ENCODE measurements around the gene TELO2.
"Not testable (repeated sequence)": the region's sequence is repeated elsewhere in the genome, so short reads cannot be mapped to it uniquely, and the experiment has no call there.

The TELO2 gene

DNA sequence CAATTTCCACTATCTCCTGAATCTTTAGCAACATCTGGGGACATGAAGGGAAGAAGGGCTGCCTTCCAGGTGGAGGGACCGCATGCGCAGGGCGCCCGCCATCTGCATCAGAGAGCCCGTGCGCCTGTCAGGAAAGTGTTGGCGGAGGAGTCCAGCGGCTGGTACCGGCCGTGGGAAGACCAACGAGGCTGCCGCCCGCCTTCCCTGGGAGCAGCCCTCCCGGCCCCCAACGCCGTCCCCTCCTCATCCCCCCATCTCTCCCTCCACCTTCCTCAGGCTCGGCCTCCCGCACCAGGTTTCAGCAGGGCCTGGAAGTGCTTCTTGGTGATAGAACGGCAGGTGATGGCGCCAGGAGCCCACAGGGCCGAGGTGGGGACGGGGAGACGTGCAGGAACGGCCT, 27.1 kb upstream of the TELO2 start:
- Histone ChIP-seq H4K91ac (ENCODE audit: low read length) (no peak overlapping the region), H3K36me3 (ENCODE audit: control insufficient read depth in 1 of 2, insufficient read depth in 2 of 2, low read depth in 1 of 2, low read length in 2 of 2) (peaks cover 25 to 48% of the 10 kb centered on the region in 2 experiments), H2BK15ac (ENCODE audit: low read depth, poor library complexity, severe bottlenecking) (no peak overlapping the region), H3K9ac (ENCODE audit: low read length) (no peak overlapping the region), H3K18ac (ENCODE audit: low read depth in 1 of 2, low read length in 2 of 2) (no peak overlapping the region), H3K79me1 (replicated peaks; ENCODE audit: low read length, poor library complexity, severe bottlenecking) (peaks cover 58% of the 10 kb centered on the region), H2AFZ (ENCODE audit: low read depth, low read length) (no peak overlapping the region), H3K4ac (ENCODE audit: low read depth in 1 of 2, low read length in 2 of 2) (no peak overlapping the region), H3K4me2 (ENCODE audit: low read length, poor library complexity, severe bottlenecking) (no peak overlapping the region), H3K27me3 (ENCODE audit: control insufficient read depth in 1 of 2, insufficient read depth in 1 of 2, low read length in 2 of 2) (no peaks in the 10 kb centered on the region), H3K4me1 (ENCODE audit: control insufficient read depth, insufficient read depth, low read depth, low read length) (peaks cover 21% of the 10 kb centered on the region), H2AK5ac (ENCODE audit: low read length, severe bottlenecking) (no peak overlapping the region), H3K4me3 (ENCODE audit: insufficient read depth in 1 of 2, low read depth in 1 of 2, low read length in 2 of 2) (no peak overlapping the region), H4K8ac (ENCODE audit: low read length) (no peak overlapping the region), H3K9me3 (ENCODE audit: control insufficient read depth, low read length) (no peaks in the 10 kb centered on the region), H2BK5ac (ENCODE audit: low read depth, low read length, poor library complexity, severe bottlenecking) (no peak overlapping the region), H3K23ac (ENCODE audit: low read length in 2 of 2) (no peak overlapping the region), H3K27ac (ENCODE audit: low read length, poor library complexity, severe bottlenecking) (no peak overlapping the region), H3K14ac (ENCODE audit: low read length in 2 of 2) (no peak overlapping the region), H2BK12ac (ENCODE audit: low read length in 2 of 2) (no peak overlapping the region), H2BK120ac (ENCODE audit: low read depth, low read length) (no peak overlapping the region)
- WGBS, result 93% methylated on average over 21 of the region's 24 CpGs
- no peak for DNase-seq

DNA sequence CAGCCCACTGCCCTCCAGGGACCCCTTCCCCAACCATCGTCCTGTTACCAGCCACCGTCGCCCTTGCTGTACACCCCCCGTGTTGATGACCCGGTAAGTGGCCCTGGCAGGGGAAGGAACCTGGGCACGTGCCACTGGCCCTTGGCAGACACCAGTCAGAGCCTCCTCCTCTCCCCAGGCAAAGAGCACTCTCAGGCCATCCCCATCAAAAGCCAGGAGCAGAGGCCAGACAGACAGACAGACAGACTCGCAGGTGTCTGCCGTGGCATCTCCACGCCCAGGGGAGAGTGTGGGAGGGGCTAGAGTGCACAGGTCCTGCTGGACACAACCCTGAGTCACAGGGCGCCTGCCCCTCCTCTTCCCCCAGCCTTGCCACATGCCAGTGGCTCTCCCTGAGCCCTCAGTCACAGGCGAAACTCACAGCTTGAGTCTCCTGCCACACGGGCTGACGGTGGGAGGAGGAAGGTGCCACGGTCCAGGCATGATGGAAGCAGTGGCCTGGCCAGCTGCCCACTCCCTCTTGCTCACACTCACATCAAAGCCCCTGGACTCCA, 26.1 kb upstream of the TELO2 start:
- Histone ChIP-seq H3K4me3 (ENCODE audit: insufficient read depth in 1 of 2, low read depth in 1 of 2, low read length in 2 of 2) (no peak overlapping the region), H3K79me1 (replicated peaks; ENCODE audit: low read length, poor library complexity, severe bottlenecking) (peaks cover 57% of the 10 kb centered on the region), H4K91ac (ENCODE audit: low read length) (no peak overlapping the region), H3K4me2 (ENCODE audit: low read length, poor library complexity, severe bottlenecking) (no peak overlapping the region), H2BK120ac (ENCODE audit: low read depth, low read length) (no peak overlapping the region), H3K9ac (ENCODE audit: low read length) (no peak overlapping the region), H3K14ac (ENCODE audit: low read length in 2 of 2) (no peak overlapping the region), H3K9me3 (ENCODE audit: control insufficient read depth, low read length) (no peaks in the 10 kb centered on the region), H3K27me3 (ENCODE audit: control insufficient read depth in 1 of 2, insufficient read depth in 1 of 2, low read length in 2 of 2) (no peaks in the 10 kb centered on the region), H2BK12ac (ENCODE audit: low read length in 2 of 2) (no peak overlapping the region), H2BK5ac (ENCODE audit: low read depth, low read length, poor library complexity, severe bottlenecking) (no peak overlapping the region), H3K36me3 (ENCODE audit: control insufficient read depth in 1 of 2, insufficient read depth in 2 of 2, low read depth in 1 of 2, low read length in 2 of 2) (peaks cover 23 to 46% of the 10 kb centered on the region in 2 experiments), H3K23ac (ENCODE audit: low read length in 2 of 2) (no peak overlapping the region), H3K18ac (ENCODE audit: low read depth in 1 of 2, low read length in 2 of 2) (no peak overlapping the region), H2AFZ (ENCODE audit: low read depth, low read length) (no peak overlapping the region), H3K4ac (ENCODE audit: low read depth in 1 of 2, low read length in 2 of 2) (no peak overlapping the region), H4K8ac (ENCODE audit: low read length) (no peak overlapping the region), H3K27ac (ENCODE audit: low read length, poor library complexity, severe bottlenecking) (no peak overlapping the region), H3K4me1 (ENCODE audit: control insufficient read depth, insufficient read depth, low read depth, low read length) (peaks cover 28% of the 10 kb centered on the region), H2AK5ac (ENCODE audit: low read length, severe bottlenecking) (no peak overlapping the region), H2BK15ac (ENCODE audit: low read depth, poor library complexity, severe bottlenecking) (no peak overlapping the region)
- WGBS, result 98% methylated on average over 13 of the region's 14 CpGs
- DNase-seq, result no peak

GRCh38 chr16:1468426-1468810, 24.7 kb upstream of the TELO2 start:
- no peak overlapping the region for H2AFZ ChIP-seq (ENCODE audit: low read depth, low read length)
- no peak overlapping the region for H3K18ac ChIP-seq (ENCODE audit: low read depth in 1 of 2, low read length in 2 of 2)
- no peak overlapping the region for H4K8ac ChIP-seq (ENCODE audit: low read length)
- H3K4me3 ChIP-seq (ENCODE audit: insufficient read depth in 1 of 2, low read depth in 1 of 2, low read length in 2 of 2), result peak overlapping the region in 1 of 2 experiments; percentile 18
- H4K91ac ChIP-seq (ENCODE audit: low read length), result no peak overlapping the region
- peaks cover 30% of the 10 kb centered on the region for H3K4me1 ChIP-seq (ENCODE audit: control insufficient read depth, insufficient read depth, low read depth, low read length)
- H3K14ac ChIP-seq (ENCODE audit: low read length in 2 of 2), result no peak overlapping the region
- no peak overlapping the region for H3K4me2 ChIP-seq (ENCODE audit: low read length, poor library complexity, severe bottlenecking)
- H2BK15ac ChIP-seq (ENCODE audit: low read depth, poor library complexity, severe bottlenecking), result no peak overlapping the region
- WGBS, result 95% methylated on average over 22 of the region's 22 CpGs
- no peak for DNase-seq
- H3K27me3 ChIP-seq (ENCODE audit: control insufficient read depth in 1 of 2, insufficient read depth in 1 of 2, low read length in 2 of 2), result no peaks in the 10 kb centered on the region
- no peak overlapping the region for H3K23ac ChIP-seq (ENCODE audit: low read length in 2 of 2)
- peaks cover 15 to 42% of the 10 kb centered on the region in 2 experiments for H3K36me3 ChIP-seq (ENCODE audit: control insufficient read depth in 1 of 2, insufficient read depth in 2 of 2, low read depth in 1 of 2, low read length in 2 of 2)
- peaks cover 50% of the 10 kb centered on the region for H3K79me1 ChIP-seq (replicated peaks; ENCODE audit: low read length, poor library complexity, severe bottlenecking)
- H3K9ac ChIP-seq (ENCODE audit: low read length), result peak overlapping the region; percentile 29
- H2BK5ac ChIP-seq (ENCODE audit: low read depth, low read length, poor library complexity, severe bottlenecking), result no peak overlapping the region
- H2BK12ac ChIP-seq (ENCODE audit: low read length in 2 of 2), result no peak overlapping the region
- H3K4ac ChIP-seq (ENCODE audit: low read depth in 1 of 2, low read length in 2 of 2), result no peak overlapping the region
- H2AK5ac ChIP-seq (ENCODE audit: low read length, severe bottlenecking), result no peak overlapping the region
- H3K27ac ChIP-seq (ENCODE audit: low read length, poor library complexity, severe bottlenecking), result no peak overlapping the region
- no peak overlapping the region for H2BK120ac ChIP-seq (ENCODE audit: low read depth, low read length)
- H3K9me3 ChIP-seq (ENCODE audit: control insufficient read depth, low read length), result no peaks in the 10 kb centered on the region

- H3K9me3 ChIP-seq (ENCODE audit: control insufficient read depth, low read length); H3K27me3 ChIP-seq (ENCODE audit: control insufficient read depth in 1 of 2, insufficient read depth in 1 of 2, low read length in 2 of 2); H2AFZ ChIP-seq (ENCODE audit: low read depth, low read length); H4K8ac ChIP-seq (ENCODE audit: low read length); DNase-seq; H3K9ac ChIP-seq (ENCODE audit: low read length); H2AK5ac ChIP-seq (ENCODE audit: low read length, severe bottlenecking); H3K4me3 ChIP-seq (ENCODE audit: insufficient read depth in 1 of 2, low read depth in 1 of 2, low read length in 2 of 2); H2BK15ac ChIP-seq (ENCODE audit: low read depth, poor library complexity, severe bottlenecking); H3K27ac ChIP-seq (ENCODE audit: low read length, poor library complexity, severe bottlenecking); H4K91ac ChIP-seq (ENCODE audit: low read length); H3K4me2 ChIP-seq (ENCODE audit: low read length, poor library complexity, severe bottlenecking); H3K4ac ChIP-seq (ENCODE audit: low read depth in 1 of 2, low read length in 2 of 2); H2BK5ac ChIP-seq (ENCODE audit: low read depth, low read length, poor library complexity, severe bottlenecking); H2BK120ac ChIP-seq (ENCODE audit: low read depth, low read length); H2BK12ac ChIP-seq (ENCODE audit: low read length in 2 of 2); H3K23ac ChIP-seq (ENCODE audit: low read length in 2 of 2); H3K18ac ChIP-seq (ENCODE audit: low read depth in 1 of 2, low read length in 2 of 2); H3K14ac ChIP-seq (ENCODE audit: low read length in 2 of 2): not testable (repeated sequence)
- Histone ChIP-seq H3K36me3 (ENCODE audit: control insufficient read depth in 1 of 2, insufficient read depth in 2 of 2, low read depth in 1 of 2, low read length in 2 of 2) (peaks cover 8 to 41% of the 10 kb centered on the region in 2 experiments), H3K79me1 (replicated peaks; ENCODE audit: low read length, poor library complexity, severe bottlenecking) (peaks cover 51% of the 10 kb centered on the region), H3K4me1 (ENCODE audit: control insufficient read depth, insufficient read depth, low read depth, low read length) (peaks cover 36% of the 10 kb centered on the region)
- 87% methylated on average over 3 of the region's 5 CpGs for WGBS
Measured at GRCh38 chr16:1469141-1469540, 24.0 kb upstream of the TELO2 start.
